Measurements from ENCODE around the gene CABCOCO1.

The CABCOCO1 gene

DNA sequence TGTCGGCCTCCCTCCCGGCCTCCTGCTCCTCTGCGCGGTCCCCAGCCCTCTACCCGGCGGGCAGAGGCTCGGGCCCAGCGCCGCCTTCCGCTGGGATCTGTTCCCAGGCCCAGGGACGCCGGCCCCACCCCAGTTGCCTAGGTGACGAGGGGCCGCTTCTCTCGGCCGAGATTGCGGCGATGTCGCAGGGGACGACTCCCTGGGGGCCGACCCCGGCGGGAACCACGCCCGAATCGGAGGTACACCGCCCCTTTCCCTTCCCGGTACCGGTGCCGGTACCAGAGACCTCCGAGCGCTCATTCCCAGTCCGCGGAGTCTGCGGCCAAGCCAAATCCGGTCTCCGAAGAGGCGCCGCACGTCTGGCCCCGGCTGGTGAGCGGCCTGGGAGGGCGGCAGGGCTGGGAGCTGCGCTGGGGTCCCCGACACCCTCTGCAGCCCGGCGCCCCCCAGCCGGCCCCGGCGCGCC is at the start of gene CABCOCO1:
Gene CABCOCO1 (plus strand): TSS at position 136 of the 466 bp plus-strand sequence. CDS start 44 bp downstream, at position 180.
- DNase-seq = no peak

GRCh38 chr10:61613665-61614064 is 49.1 kb upstream of the CABCOCO1 start:
- DNase-seq = no peak

- DNase-seq = no peak
These were observed 46.1 kb upstream of the CABCOCO1 start for GRCh38 chr10:61616611-61617010.

- no peak for DNase-seq
These were observed 45.5 kb upstream of the CABCOCO1 start for GRCh38 chr10:61617180-61617579.

- DNase-seq = no peak
These were observed 45.1 kb upstream of the CABCOCO1 start for GRCh38 chr10:61617586-61617985.

DNA sequence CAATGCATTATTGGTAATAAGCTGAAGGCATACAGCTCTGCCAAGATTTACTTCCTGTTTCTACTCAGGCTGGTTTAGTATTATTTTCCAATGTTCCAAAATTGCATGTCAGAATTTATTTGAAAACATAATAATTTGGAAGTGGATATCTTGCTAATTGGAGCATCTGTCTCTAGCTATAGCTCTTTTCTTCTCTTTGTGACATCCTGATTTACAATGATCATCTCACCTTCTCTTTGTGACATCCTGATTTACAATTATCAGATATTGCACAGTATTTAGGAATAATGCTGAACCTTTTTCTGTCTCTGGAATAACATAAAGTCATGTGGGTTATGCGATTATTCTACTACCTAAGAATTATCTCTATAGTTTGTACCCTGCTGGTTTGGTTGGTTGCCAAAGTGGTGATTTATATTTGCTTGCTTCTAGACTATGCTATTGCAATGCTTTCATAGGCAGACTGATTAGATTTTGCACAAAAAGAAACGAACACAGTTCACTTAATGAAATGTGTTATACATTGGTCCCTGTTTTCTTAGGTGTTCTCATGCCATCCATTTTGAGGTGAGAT is 44.3 kb upstream of the CABCOCO1 start:
- no peak for DNase-seq

DNA sequence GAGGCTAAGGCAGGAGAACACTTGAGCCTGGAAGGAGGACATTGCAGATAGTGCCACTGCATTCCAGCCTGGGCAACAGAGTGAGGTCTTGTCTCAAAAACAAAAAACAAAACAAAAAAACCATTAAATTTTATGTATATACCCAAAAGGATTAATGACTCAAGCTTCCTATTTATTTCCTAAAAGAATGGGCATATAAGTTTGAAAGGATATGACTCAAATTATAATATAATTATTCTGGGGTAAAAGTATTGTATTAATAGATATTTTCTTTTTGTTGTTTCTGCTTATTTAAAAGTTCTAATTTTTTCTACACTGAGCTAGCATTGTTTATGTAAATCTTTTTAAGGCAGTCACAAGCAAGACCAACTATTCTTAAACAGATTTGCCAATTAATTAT is 42.2 kb upstream of the CABCOCO1 start:
- DNase-seq = no peak

DNA sequence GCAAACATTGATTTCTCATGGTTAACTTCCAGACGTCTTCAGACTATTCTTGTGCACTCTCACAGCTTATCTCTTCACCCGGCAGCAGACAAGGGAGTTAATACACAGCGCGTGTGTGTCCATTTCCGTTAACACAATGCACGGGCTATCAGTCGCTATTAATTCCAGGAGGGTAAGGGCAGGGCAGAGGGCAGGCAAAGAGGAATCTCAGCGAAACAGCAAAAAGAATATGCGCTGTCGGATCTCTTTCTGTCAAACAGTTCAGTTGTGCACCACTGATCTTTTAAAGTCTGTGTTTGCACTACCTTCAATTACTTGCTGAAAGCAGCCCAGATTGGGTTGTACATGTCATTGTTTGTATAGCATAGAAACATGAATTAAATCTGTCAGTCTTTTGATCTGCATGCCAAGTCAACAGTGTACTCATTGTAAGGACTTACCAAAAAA is 41.1 kb upstream of the CABCOCO1 start:
- no peak for DNase-seq

- DNase-seq = no peak
These were observed 39.6 kb upstream of the CABCOCO1 start for GRCh38 chr10:61623161-61623560.

GRCh38 chr10:61626209-61626608 is 36.5 kb upstream of the CABCOCO1 start:
- DNase-seq = no peak

GRCh38 chr10:61627266-61627665 is 35.5 kb upstream of the CABCOCO1 start:
- no peak for DNase-seq

DNA sequence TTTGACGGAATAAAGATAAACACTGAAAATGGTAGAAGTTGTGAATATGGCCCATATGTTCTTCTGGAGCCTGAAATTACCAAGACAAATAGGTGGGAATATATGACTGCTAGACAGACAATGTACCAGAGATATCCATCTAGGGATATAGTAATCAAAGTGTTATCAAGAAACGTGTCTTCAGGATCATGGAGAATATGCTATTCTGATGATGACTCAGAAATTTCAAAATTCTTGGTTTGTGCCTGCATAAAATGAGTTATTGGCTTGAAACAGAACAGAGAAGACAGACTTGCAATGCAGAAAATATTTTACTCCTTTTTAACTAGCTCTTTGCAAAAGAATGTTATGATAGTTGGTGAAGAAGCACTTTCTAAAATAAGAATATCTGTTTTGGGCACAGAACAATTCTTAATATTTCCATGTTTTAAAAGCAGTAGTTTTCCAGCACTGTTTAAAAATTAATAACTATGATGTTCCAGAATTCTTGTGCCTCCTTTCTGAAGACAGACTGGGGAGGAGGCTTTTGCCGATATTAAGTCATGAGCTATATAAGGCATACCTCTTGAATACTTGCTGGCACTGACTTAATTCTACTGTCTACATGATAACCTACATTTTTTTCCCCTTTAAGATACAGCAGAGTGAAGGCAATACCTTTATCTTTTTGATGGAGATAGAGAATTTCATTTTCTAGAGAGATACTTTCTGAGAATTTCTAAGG is 34.4 kb upstream of the CABCOCO1 start:
- no peak for DNase-seq

GRCh38 chr10:61628875-61629513 is 33.7 kb upstream of the CABCOCO1 start:
- no peak for DNase-seq

- DNase-seq = no peak
These were observed 33.2 kb upstream of the CABCOCO1 start for GRCh38 chr10:61629576-61629975.

DNA sequence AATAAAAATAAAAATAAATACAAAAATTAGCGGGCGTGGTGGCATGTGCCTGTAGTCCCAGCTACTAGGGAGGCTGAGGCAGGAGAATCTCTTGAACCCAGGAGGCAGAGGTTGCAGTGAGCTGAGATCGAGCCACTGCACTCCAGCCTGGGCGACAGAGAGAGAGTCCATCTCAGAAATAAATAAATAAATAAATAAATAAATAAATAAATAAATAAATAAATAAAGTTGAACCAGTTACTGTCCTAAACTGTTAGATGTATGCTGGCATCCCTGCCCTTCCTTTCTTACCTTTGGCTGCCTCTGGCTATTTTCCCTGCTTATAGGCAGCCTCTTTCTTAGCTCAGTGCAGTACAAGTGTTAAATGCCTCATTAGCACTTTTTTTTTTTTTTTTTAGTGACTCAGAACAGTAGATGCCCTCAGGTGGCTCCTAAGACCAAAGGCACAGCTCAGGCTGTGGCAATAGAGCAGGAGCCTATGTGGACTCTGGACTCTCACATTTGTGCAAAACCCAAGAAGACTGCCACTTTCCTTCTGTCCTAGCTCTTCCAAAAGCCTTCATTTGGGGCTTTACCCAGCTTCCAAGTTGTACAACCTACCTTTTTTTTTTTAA is 30.6 kb upstream of the CABCOCO1 start:
- no peak for DNase-seq

DNA sequence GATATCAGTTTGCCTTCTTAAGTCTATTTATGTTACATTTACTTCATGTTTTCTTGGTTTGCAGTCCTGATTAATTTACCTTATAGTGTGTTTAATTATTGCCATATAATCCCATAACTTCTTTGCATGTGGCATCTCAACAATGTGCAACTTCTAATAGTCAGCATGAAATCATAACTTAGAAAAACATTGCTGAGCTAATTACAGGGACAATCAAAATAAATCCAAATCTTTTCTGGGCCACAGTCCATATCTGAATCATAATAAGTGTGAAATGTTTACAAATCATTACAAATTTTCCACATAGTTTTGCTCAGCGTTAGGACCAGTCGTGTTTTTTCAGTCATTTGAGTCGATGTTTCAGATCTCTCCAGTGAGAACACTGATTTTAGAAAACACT is 29.1 kb upstream of the CABCOCO1 start:
- no peak for DNase-seq

GRCh38 chr10:61634746-61635145 is 28.0 kb upstream of the CABCOCO1 start:
- no peak for DNase-seq

- no peak for DNase-seq
These were observed 27.3 kb upstream of the CABCOCO1 start for GRCh38 chr10:61635471-61635870.

- no peak for DNase-seq
These were observed 26.8 kb upstream of the CABCOCO1 start for GRCh38 chr10:61635932-61636331.

DNA sequence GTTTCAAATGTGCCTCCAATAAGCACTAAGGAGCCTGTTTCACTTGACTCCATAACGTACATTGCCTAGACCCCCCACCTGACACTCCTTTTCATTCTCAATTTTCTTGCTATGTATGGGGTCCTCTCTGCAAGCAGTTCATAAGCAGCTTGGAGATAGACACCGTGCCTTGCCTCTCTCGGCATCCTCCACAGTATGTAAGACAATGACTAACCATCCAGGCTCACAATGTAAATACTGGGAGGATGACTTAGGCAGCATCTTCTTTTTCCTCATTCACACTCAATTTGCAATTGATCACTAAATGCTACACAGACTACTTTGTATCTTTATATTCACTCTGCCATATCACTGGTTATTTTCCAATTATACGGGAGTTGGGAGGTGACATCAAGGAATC is 22.8 kb upstream of the CABCOCO1 start:
- DNase-seq = no peak

GRCh38 chr10:61640856-61641255 is 21.9 kb upstream of the CABCOCO1 start:
- DNase-seq = no peak

- DNase-seq = no peak
These were observed 20.6 kb upstream of the CABCOCO1 start for GRCh38 chr10:61642150-61642571.

GRCh38 chr10:61642676-61643075 is 20.1 kb upstream of the CABCOCO1 start:
- DNase-seq = no peak

- DNase-seq = no peak
These were observed 19.4 kb upstream of the CABCOCO1 start for GRCh38 chr10:61643316-61643751.

Measured in KG1 (cell line).